Caco-2 (cell line): ENCODE results near the gene CDH13. TPM values are rescaled to one million over a fixed set of nuclear protein-coding genes. Genes with fewer than 3 reads are reported as not detected.

Experiments used
- BruUV-seq: library from RNA; stranded (reverse); fragments of 400-500 nt; replicated peaks from 2 replicates; lab custom pipeline; 2021; lab: Mats Ljungman, UMichigan
- CTCF ChIA-PET: fragments of 300-600 bp; sonication (Branson Sonifier 250); formaldehyde crosslinking; loops from one replicate; lab custom pipeline; 2022; ENCODE audit warnings: antibody characterized with exemption; lab: Charles Lee
- POLR2A ChIA-PET: fragments of 300-600 bp; sonication (Branson Sonifier 250); formaldehyde crosslinking; loops from one replicate; lab custom pipeline; 2022; ENCODE audit warnings: antibody characterized with exemption; lab: Charles Lee
- DNase-seq, 2 experiments: peaks; one replicate each; pipeline versions ENCODE4 v3.0.0 to v3.0.0-alpha.2; 2020 to 2022
- H3K27me3 ChIP-seq: replicated peaks from 2 replicates; pipeline ENCODE4 v1.6.0; 2011; ENCODE audit warnings: low read length; ENCODE audit not compliant: control insufficient read depth, insufficient read depth
- H3K36me3 ChIP-seq: 2 replicates; pipeline ENCODE4 v1.5.1; 2011; ENCODE audit warnings: low read length; ENCODE audit not compliant: control insufficient read depth, insufficient read depth
- H3K4me1 ChIP-seq: fragments of 250-450 bp; sonication (Bioruptor Pico); 2 replicates; pipeline ENCODE4 v1.5.1; 2020; ENCODE audit warnings: mild to moderate bottlenecking
- H3K4me3 ChIP-seq: 2 replicates; pipeline ENCODE4 v1.5.1; 2011; ENCODE audit warnings: low read depth, mild to moderate bottlenecking, control low read depth, low read length
- H3K9me3 ChIP-seq: fragments of 250-450 bp; sonication (Bioruptor Pico); 2 replicates; pipeline ENCODE4 v1.5.1; 2020; ENCODE audit warnings: mild to moderate bottlenecking, moderate library complexity
- H3K27ac Mint-ChIP-seq: one replicate; pipeline ENCODE4 v1.8.0; 2022; ENCODE audit warnings: mixed read lengths; ENCODE audit not compliant: unreplicated experiment
- H3K27me3 Mint-ChIP-seq: one replicate; pipeline ENCODE4 v1.8.0; 2022; ENCODE audit warnings: mixed read lengths; ENCODE audit not compliant: insufficient read depth, unreplicated experiment
- H3K36me3 Mint-ChIP-seq: one replicate; pipeline ENCODE4 v1.8.0; 2022; ENCODE audit warnings: mild to moderate bottlenecking, mixed read lengths; ENCODE audit not compliant: insufficient read depth, unreplicated experiment
- H3K4me1 Mint-ChIP-seq: one replicate; pipeline ENCODE4 v1.8.0; 2022; ENCODE audit warnings: low read depth, mixed read lengths; ENCODE audit not compliant: unreplicated experiment
- H3K4me3 Mint-ChIP-seq: one replicate; pipeline ENCODE4 v1.8.0; 2022; ENCODE audit warnings: mild to moderate bottlenecking, moderate library complexity, mixed read lengths; ENCODE audit not compliant: unreplicated experiment
- H3K9me3 Mint-ChIP-seq: one replicate; pipeline ENCODE4 v1.8.0; 2022; ENCODE audit warnings: mixed read lengths; ENCODE audit not compliant: unreplicated experiment
- CTCF ChIP-seq, 2 experiments: fragments of 200-600 bp in 1 of 2; IDR thresholded peaks; 1 replicate in 1 of 2; 2 replicates in 1 of 2; pipeline versions ENCODE4 v1.5.1 to v1.8.0; 2011 to 2022; ENCODE audit warnings: antibody characterized with exemption in 1 of 2, control low read depth in 1 of 2, inconsistent platforms in 1 of 2, low read depth in 1 of 2, low read length in 1 of 2, mild to moderate bottlenecking in 1 of 2, moderate library complexity in 1 of 2; ENCODE audit not compliant: insufficient read depth in 1 of 2, severe bottlenecking in 1 of 2, unreplicated experiment in 1 of 2
- intact Hi-C: fragments of 100-400 bp; cut with micrococcal nuclease; formaldehyde crosslinking; loops from one replicate; pipeline ENCODE4 v1.10.0; 2022; ENCODE audit not compliant: unreplicated experiment
- total RNA-seq: library from RNA; stranded (reverse); gene quantifications from 2 replicates; pipeline ENCODE4 v1.2.3, GENCODE V29; 2022

Gene CDH13
- total RNA-seq, 1 experiment from 2014 or later, result 2.2 TPM

- intact Hi-C loops, result no loop called here
- POLR2A ChIA-PET, result no interaction called here
- CTCF ChIA-PET, result no interaction called here
- H3K27me3 Mint-ChIP-seq, result peaks cover 10% of the 10 kb centered on the region
- no peaks in the 10 kb centered on the region for H3K4me1 ChIP-seq
- no peak for DNase-seq
- H3K4me3 ChIP-seq, result no peak overlapping the region
- no peaks in the 10 kb centered on the region for H3K36me3 Mint-ChIP-seq
- H3K27ac Mint-ChIP-seq, result no peak overlapping the region
- no peak for TF ChIP-seq CTCF (IDR thresholded peaks at IDR 0.05; ENCODE audit: insufficient read depth in 1 of 2, low read depth in 1 of 2, low read length in 1 of 2, severe bottlenecking in 1 of 2, unreplicated experiment in 1 of 2)
- no peaks in the 10 kb centered on the region for H3K9me3 ChIP-seq
- no peaks in the 10 kb centered on the region for H3K9me3 Mint-ChIP-seq
- H3K27me3 ChIP-seq, result no peaks in the 10 kb centered on the region
- H3K36me3 ChIP-seq, result no peaks in the 10 kb centered on the region
- no peak overlapping the region for H3K4me3 Mint-ChIP-seq
- BruUV-seq, result no TSS peak
- H3K4me1 Mint-ChIP-seq, result no peaks in the 10 kb centered on the region
These were observed 547.9 kb downstream of the CDH13 start for GRCh38 chr16:83174671-83175070.

- 0 out of 2 replicates have a peak, but pooled peaks cover 2% of the 10 kb centered on the region for H3K9me3 ChIP-seq
- Mint-ChIP-seq H3K27me3 (peaks cover 10% of the 10 kb centered on the region), H3K4me3 (no peak overlapping the region), H3K4me1 (no peaks in the 10 kb centered on the region), H3K36me3 (no peaks in the 10 kb centered on the region), H3K9me3 (no peaks in the 10 kb centered on the region), H3K27ac (no peak overlapping the region)
- no peaks in the 10 kb centered on the region for H3K27me3 ChIP-seq
- no peaks in the 10 kb centered on the region for H3K4me1 ChIP-seq
- TF ChIP-seq CTCF (IDR thresholded peaks at IDR 0.05; ENCODE audit: insufficient read depth in 1 of 2, low read depth in 1 of 2, low read length in 1 of 2, severe bottlenecking in 1 of 2, unreplicated experiment in 1 of 2), result no peak
- H3K36me3 ChIP-seq, result no peaks in the 10 kb centered on the region
- BruUV-seq, result no TSS peak
- H3K4me3 ChIP-seq, result no peak overlapping the region
- DNase-seq, result no peak
- POLR2A ChIA-PET, result no interaction called here
- intact Hi-C loops, result no loop called here
- CTCF ChIA-PET, result no interaction called here
These were observed 550.0 kb downstream of the CDH13 start for GRCh38 chr16:83176802-83177201.

GRCh38 chr16:83185902-83186301 lies 559.1 kb downstream of the CDH13 start:
- Histone ChIP-seq H3K4me1 (no peaks in the 10 kb centered on the region), H3K4me3 (no peak overlapping the region), H3K36me3 (no peaks in the 10 kb centered on the region), H3K27me3 (no peaks in the 10 kb centered on the region), H3K9me3 (no peaks in the 10 kb centered on the region; the same call in 1 of the 2 replicates)
- Mint-ChIP-seq H3K27me3 (no peaks in the 10 kb centered on the region), H3K4me1 (no peaks in the 10 kb centered on the region), H3K27ac (no peak overlapping the region), H3K36me3 (no peaks in the 10 kb centered on the region), H3K9me3 (no peaks in the 10 kb centered on the region), H3K4me3 (no peak overlapping the region)
- DNase-seq, result no peak
- ChIA-PET POLR2A (no interaction called here), CTCF (no interaction called here)
- intact Hi-C loops, result no loop called here
- no TSS peak for BruUV-seq
- TF ChIP-seq CTCF (IDR thresholded peaks at IDR 0.05; ENCODE audit: insufficient read depth in 1 of 2, low read depth in 1 of 2, low read length in 1 of 2, severe bottlenecking in 1 of 2, unreplicated experiment in 1 of 2), result no peak
